SK-N-DZ (cell line): Measurements from ENCODE around the gene G3BP2.
A peak's percentile ranks its signal among the peaks of the same experiment; 100 is the strongest.
"Not testable (repeated sequence)": the region's sequence is repeated elsewhere in the genome, so short reads cannot be mapped to it uniquely, and the experiment has no call there.

Experiments used
- DNase-seq: peaks from one replicate; pipeline ENCODE4 v3.0.0-alpha.2; 2015; ENCODE audit warnings: low spot score

Gene G3BP2

GRCh38 chr4:75685546-75686189 is 12.5 kb upstream of the G3BP2 start:
- DNase-seq, result no peak

- DNase-seq, result no peak
Measured at GRCh38 chr4:75683482-75684155, 10.4 kb upstream of the G3BP2 start.

GRCh38 chr4:75679876-75680575 is 6.8 kb upstream of the G3BP2 start:
- DNase-seq, result no peak

- DNase-seq, result no peak
Measured at GRCh38 chr4:75678965-75679364, 5.8 kb upstream of the G3BP2 start.

GRCh38 chr4:75678473-75678872 is 5.3 kb upstream of the G3BP2 start:
- DNase-seq, result no peak

- DNase-seq, result no peak
Measured at GRCh38 chr4:75675004-75675531, 1.9 kb upstream of the G3BP2 start.

GRCh38 chr4:75673959-75674328 is 733 bp upstream of the G3BP2 start:
- DNase-seq, result peak; percentile 8

- DNase-seq, result peak; percentile 53
Measured at GRCh38 chr4:75672461-75673026, 667 bp downstream of the G3BP2 start.

GRCh38 chr4:75671802-75672421 is 1.3 kb downstream of the G3BP2 start:
- no peak for DNase-seq

GRCh38 chr4:75668596-75668995 is 4.6 kb downstream of the G3BP2 start:
- no peak for DNase-seq

- not testable (repeated sequence) for DNase-seq
Measured at GRCh38 chr4:75667636-75668035, 5.6 kb downstream of the G3BP2 start.

GRCh38 chr4:75666299-75666698 is 6.9 kb downstream of the G3BP2 start:
- no peak for DNase-seq

- not testable (repeated sequence) for DNase-seq
Measured at GRCh38 chr4:75664604-75665003, 8.6 kb downstream of the G3BP2 start.

GRCh38 chr4:75662626-75663025 is 10.6 kb downstream of the G3BP2 start:
- no peak for DNase-seq

- no peak for DNase-seq
Measured at GRCh38 chr4:75660491-75660890, 12.7 kb downstream of the G3BP2 start.

- no peak for DNase-seq
Measured at GRCh38 chr4:75659512-75660031, 13.6 kb downstream of the G3BP2 start.

- DNase-seq, result no peak
Measured at GRCh38 chr4:75658876-75659275, 14.3 kb downstream of the G3BP2 start.

GRCh38 chr4:75655562-75655961 is 17.6 kb downstream of the G3BP2 start:
- no peak for DNase-seq

GRCh38 chr4:75654905-75655304 is 18.3 kb downstream of the G3BP2 start:
- DNase-seq, result no peak

- DNase-seq, result no peak
Measured at GRCh38 chr4:75653845-75654503, 19.2 kb downstream of the G3BP2 start.

- DNase-seq, result no peak
Measured at GRCh38 chr4:75644095-75644494, 29.1 kb downstream of the G3BP2 start.
